ENCODE measurements around the gene MTHFD2L.

GRCh38 chr4:74291471-74291870, 133.6 kb downstream of the MTHFD2L start:
- no peak for TF ChIP-seq EZH2phosphoT487 (conservative IDR thresholded peaks at IDR 0.05; ENCODE audit: low read length)
- TF ChIP-seq, protein P1, sequence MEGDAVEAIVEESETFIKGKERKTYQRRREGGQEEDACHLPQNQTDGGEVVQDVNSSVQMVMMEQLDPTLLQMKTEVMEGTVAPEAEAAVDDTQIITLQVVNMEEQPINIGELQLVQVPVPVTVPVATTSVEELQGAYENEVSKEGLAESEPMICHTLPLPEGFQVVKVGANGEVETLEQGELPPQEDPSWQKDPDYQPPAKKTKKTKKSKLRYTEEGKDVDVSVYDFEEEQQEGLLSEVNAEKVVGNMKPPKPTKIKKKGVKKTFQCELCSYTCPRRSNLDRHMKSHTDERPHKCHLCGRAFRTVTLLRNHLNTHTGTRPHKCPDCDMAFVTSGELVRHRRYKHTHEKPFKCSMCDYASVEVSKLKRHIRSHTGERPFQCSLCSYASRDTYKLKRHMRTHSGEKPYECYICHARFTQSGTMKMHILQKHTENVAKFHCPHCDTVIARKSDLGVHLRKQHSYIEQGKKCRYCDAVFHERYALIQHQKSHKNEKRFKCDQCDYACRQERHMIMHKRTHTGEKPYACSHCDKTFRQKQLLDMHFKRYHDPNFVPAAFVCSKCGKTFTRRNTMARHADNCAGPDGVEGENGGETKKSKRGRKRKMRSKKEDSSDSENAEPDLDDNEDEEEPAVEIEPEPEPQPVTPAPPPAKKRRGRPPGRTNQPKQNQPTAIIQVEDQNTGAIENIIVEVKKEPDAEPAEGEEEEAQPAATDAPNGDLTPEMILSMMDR (IDR thresholded peaks at IDR 0.05; ENCODE audit: insufficient read depth, low read length, poor library complexity, severe bottlenecking) = no peak
